ENCODE measurements around the gene SORBS2.

SORBS2 gene

GRCh38 chr4:185836241-185837084, 24.5 kb upstream of the SORBS2 start:
- DNase-seq (ENCODE audit: insufficient read length, low spot score) (no peak), FAIRE-seq (no peak)

GRCh38 chr4:185835814-185836213, 23.8 kb upstream of the SORBS2 start:
- no peak for DNase-seq (ENCODE audit: insufficient read length, low spot score)
- FAIRE-seq, result no peak

GRCh38 chr4:185835336-185835735, 23.3 kb upstream of the SORBS2 start:
- no peak for FAIRE-seq
- no peak for DNase-seq (ENCODE audit: insufficient read length, low spot score)

- no peak for FAIRE-seq
These were observed 22.8 kb upstream of the SORBS2 start for GRCh38 chr4:185834778-185835177.

GRCh38 chr4:185834088-185834487, 22.1 kb upstream of the SORBS2 start:
- FAIRE-seq, result no peak

More at GRCh38 chr4:185834778-185835177, 22.8 kb upstream of the SORBS2 start:
- DNase-seq (ENCODE audit: insufficient read length, low spot score), result no peak

GRCh38 chr4:185833055-185833598, 21.1 kb upstream of the SORBS2 start:
- DNase-seq (ENCODE audit: insufficient read length, low spot score) (no peak), FAIRE-seq (peak; percentile 68)

More at GRCh38 chr4:185834088-185834487, 22.1 kb upstream of the SORBS2 start:
- DNase-seq (ENCODE audit: insufficient read length, low spot score), result no peak

GRCh38 chr4:185831125-185831815, 19.3 kb upstream of the SORBS2 start:
- DNase-seq (ENCODE audit: insufficient read length, low spot score) (no peak), FAIRE-seq (no peak)

GRCh38 chr4:185830263-185830994, 18.4 kb upstream of the SORBS2 start:
- no peak for DNase-seq (ENCODE audit: insufficient read length, low spot score)
- no peak for FAIRE-seq

- FAIRE-seq, result no peak
These were observed 14.4 kb upstream of the SORBS2 start for GRCh38 chr4:185826381-185826780.

GRCh38 chr4:185825737-185826136, 13.7 kb upstream of the SORBS2 start:
- no peak for DNase-seq (ENCODE audit: insufficient read length, low spot score)
- FAIRE-seq, result no peak

More at GRCh38 chr4:185826381-185826780, 14.4 kb upstream of the SORBS2 start:
- no peak for DNase-seq (ENCODE audit: insufficient read length, low spot score)

GRCh38 chr4:185822791-185823190, 10.8 kb upstream of the SORBS2 start:
- FAIRE-seq, result no peak
- no peak for DNase-seq (ENCODE audit: insufficient read length, low spot score)

GRCh38 chr4:185821029-185821419, 9.0 kb upstream of the SORBS2 start:
- DNase-seq (ENCODE audit: insufficient read length, low spot score) (no peak), FAIRE-seq (no peak)

GRCh38 chr4:185820146-185821028, 8.4 kb upstream of the SORBS2 start:
- FAIRE-seq (no peak), DNase-seq (ENCODE audit: insufficient read length, low spot score) (no peak)

- FAIRE-seq, result no peak
These were observed 7.2 kb upstream of the SORBS2 start for GRCh38 chr4:185819144-185819543.

GRCh38 chr4:185817403-185817818, 5.4 kb upstream of the SORBS2 start:
- DNase-seq (ENCODE audit: insufficient read length, low spot score) (no peak), FAIRE-seq (no peak)

More at GRCh38 chr4:185819144-185819543, 7.2 kb upstream of the SORBS2 start:
- no peak for DNase-seq (ENCODE audit: insufficient read length, low spot score)

- FAIRE-seq, result no peak
- no peak for DNase-seq (ENCODE audit: insufficient read length, low spot score)
These were observed 1.1 kb upstream of the SORBS2 start for GRCh38 chr4:185813133-185813532.

- no peak for DNase-seq (ENCODE audit: insufficient read length, low spot score)
- FAIRE-seq, result no peak
These were observed 1.1 kb downstream of the SORBS2 start for GRCh38 chr4:185810746-185811508.

GRCh38 chr4:185809533-185810071, 2.4 kb downstream of the SORBS2 start:
- DNase-seq (ENCODE audit: insufficient read length, low spot score), result no peak
- no peak for FAIRE-seq

- DNase-seq (ENCODE audit: insufficient read length, low spot score), result no peak
- no peak for FAIRE-seq
These were observed 2.9 kb downstream of the SORBS2 start for GRCh38 chr4:185809121-185809520.

Data from HTR-8/SVneo (cell line).